Natural killer cell (primary cell): ENCODE measurements around the gene NFE2. TPM values are rescaled to one million over a fixed set of nuclear protein-coding genes. Genes with fewer than 3 reads are reported as not detected.
"Not testable (repeated sequence)": the region's sequence is repeated elsewhere in the genome, so short reads cannot be mapped to it uniquely, and the experiment has no call there.

Experiments used
- ATAC-seq, 3 donors: fragments of 150-1000 bp in 2 of 3; fragments of 200-7000 bp in 1 of 3; cut with Tn5 transposase; 1 replicate in 1 of 3; 2 replicates in 2 of 3; pipeline ENCODE4 v1.10.0; 2021; ENCODE audit warnings: mild to moderate bottlenecking in 2 of 3, moderate library complexity in 2 of 3
- DNase-seq, 2 donors: peaks; one replicate each; pipeline versions ENCODE4 v3.0.0 to v3.0.0-alpha.2; 2013 to 2021; ENCODE audit warnings: mixed read lengths in 1 of 2
- H3K27ac ChIP-seq: one replicate; pipeline ENCODE4 v1.5.1; 2013; ENCODE audit warnings: mild to moderate bottlenecking, low read length
- H3K27me3 ChIP-seq: one replicate; pipeline ENCODE4 v1.6.1; 2013; ENCODE audit warnings: low read length; ENCODE audit not compliant: control insufficient read depth, insufficient read depth
- H3K36me3 ChIP-seq: one replicate; pipeline ENCODE4 v1.6.1; 2013; ENCODE audit warnings: low read length; ENCODE audit not compliant: control insufficient read depth, insufficient read depth
- H3K4me1 ChIP-seq: one replicate; pipeline ENCODE4 v1.6.1; 2013; ENCODE audit warnings: low read length; ENCODE audit not compliant: control insufficient read depth, insufficient read depth
- H3K4me3 ChIP-seq: one replicate; pipeline ENCODE4 v1.5.1; 2013; ENCODE audit warnings: low read length
- H3K9me3 ChIP-seq: one replicate; pipeline ENCODE4 v1.6.1; 2013; ENCODE audit warnings: low read length; ENCODE audit not compliant: control insufficient read depth, insufficient read depth
- H3K27ac Mint-ChIP-seq, 2 donors: one replicate each; pipeline ENCODE4 v1.8.0; 2022; ENCODE audit warnings: mild to moderate bottlenecking in 2 of 2, mixed read lengths in 2 of 2, moderate library complexity in 1 of 2
- H3K27me3 Mint-ChIP-seq, 2 donors: one replicate each; pipeline ENCODE4 v1.8.0; 2022; ENCODE audit warnings: low read depth in 2 of 2, mixed read lengths in 2 of 2
- H3K36me3 Mint-ChIP-seq: one replicate; pipeline ENCODE4 v1.8.0; 2022; ENCODE audit warnings: mixed read lengths
- H3K4me1 Mint-ChIP-seq, 2 donors: one replicate each; pipeline ENCODE4 v1.8.0; 2022; ENCODE audit warnings: mixed read lengths in 2 of 2
- H3K4me3 Mint-ChIP-seq: one replicate; pipeline ENCODE4 v1.8.0; 2022; ENCODE audit warnings: mild to moderate bottlenecking, moderate library complexity, mixed read lengths
- H3K9me3 Mint-ChIP-seq, 2 donors: one replicate each; pipeline ENCODE4 v1.8.0; 2022; ENCODE audit warnings: mixed read lengths in 2 of 2
- CTCF ChIP-seq: fragments of 200-600 bp; IDR thresholded peaks from one replicate; pipeline ENCODE4 v1.8.0; 2022; ENCODE audit warnings: antibody characterized with exemption
- WGBS: methylation state at CpG from one replicate; pipeline ENCODE4 v1.1.7; 2013; ENCODE audit warnings: missing lambda C conversion rate; ENCODE audit not compliant: insufficient coverage; 5-methylcytosine and 5-hydroxymethylcytosine counted together
- intact Hi-C: fragments of 100-400 bp; cut with micrococcal nuclease; formaldehyde crosslinking; loops from one replicate; pipeline ENCODE4 v1.14.2; 2022
- total RNA-seq, 4 donors: library from RNA; stranded (reverse); fragments of 120-200 nt in 1 of 4; gene quantifications; one replicate each; pipeline versions ENCODE4 v1.2.3 to v1.2.4, GENCODE V29; 2013 to 2022

NFE2 gene
- total RNA-seq, 3 donors from 2014 or later (not counting 1 experiment from before 2014, with no cell fraction given), result 2.0 to 15.4 (median 2.0) TPM

GRCh38 chr12:54331461-54331860, 30.6 kb upstream of the NFE2 start:
- intact Hi-C loops, result no loop called here
- ATAC-seq (no peak), DNase-seq (no peak)
- no peak for TF ChIP-seq CTCF
- Mint-ChIP-seq H3K27ac (peak overlapping the region; percentile 72 to 86), H3K27me3 (no peaks in the 10 kb centered on the region), H3K4me3 (peak overlapping the region; percentile 35), H3K36me3 (no peaks in the 10 kb centered on the region), H3K9me3 (no peaks in the 10 kb centered on the region), H3K4me1 (peaks cover 29 to 47% of the 10 kb centered on the region in 2 donors)
- Histone ChIP-seq H3K4me3 (no peak overlapping the region), H3K27ac (peak overlapping the region; percentile 40), H3K27me3 (no peaks in the 10 kb centered on the region), H3K4me1 (peaks cover 20% of the 10 kb centered on the region), H3K9me3 (no peaks in the 10 kb centered on the region), H3K36me3 (no peaks in the 10 kb centered on the region)
- 94% methylated on average over 5 of the region's 5 CpGs for WGBS

DNA sequence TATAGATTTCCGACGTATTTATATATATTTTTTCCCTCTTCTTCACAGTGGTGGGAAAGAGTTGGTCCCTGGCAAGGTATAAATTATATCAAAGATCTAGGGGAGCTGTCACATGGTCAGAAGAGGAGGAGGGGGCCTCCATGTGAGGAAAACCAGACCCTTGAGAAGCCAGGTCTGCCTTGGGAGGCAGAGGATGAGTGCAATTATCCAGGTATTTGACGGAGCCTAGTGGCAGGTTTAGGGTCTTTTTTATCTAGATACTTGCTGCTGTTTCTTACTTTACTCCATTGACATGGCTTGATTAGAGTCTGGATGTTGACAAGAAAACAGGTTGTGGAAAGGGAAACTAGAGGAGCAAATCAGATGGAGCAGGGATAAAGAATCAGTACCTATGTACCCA, 29.6 kb upstream of the NFE2 start:
- Mint-ChIP-seq H3K27ac (peak overlapping the region; percentile 72 to 86), H3K27me3 (no peaks in the 10 kb centered on the region), H3K9me3 (no peaks in the 10 kb centered on the region), H3K36me3 (no peaks in the 10 kb centered on the region), H3K4me1 (peaks cover 33 to 49% of the 10 kb centered on the region in 2 donors), H3K4me3 (peak overlapping the region; percentile 0)
- no peaks in the 10 kb centered on the region for H3K36me3 ChIP-seq
- no peak for ATAC-seq
- no peak overlapping the region for H3K27ac ChIP-seq
- no peak for DNase-seq
- TF ChIP-seq CTCF, result no peak
- intact Hi-C loops, result no loop called here
- H3K9me3 ChIP-seq, result no peaks in the 10 kb centered on the region
- WGBS, result 80% methylated on average over 1 of the region's 3 CpGs
- H3K4me1 ChIP-seq, result peaks cover 28% of the 10 kb centered on the region
- H3K4me3 ChIP-seq, result no peak overlapping the region
- no peaks in the 10 kb centered on the region for H3K27me3 ChIP-seq

DNA sequence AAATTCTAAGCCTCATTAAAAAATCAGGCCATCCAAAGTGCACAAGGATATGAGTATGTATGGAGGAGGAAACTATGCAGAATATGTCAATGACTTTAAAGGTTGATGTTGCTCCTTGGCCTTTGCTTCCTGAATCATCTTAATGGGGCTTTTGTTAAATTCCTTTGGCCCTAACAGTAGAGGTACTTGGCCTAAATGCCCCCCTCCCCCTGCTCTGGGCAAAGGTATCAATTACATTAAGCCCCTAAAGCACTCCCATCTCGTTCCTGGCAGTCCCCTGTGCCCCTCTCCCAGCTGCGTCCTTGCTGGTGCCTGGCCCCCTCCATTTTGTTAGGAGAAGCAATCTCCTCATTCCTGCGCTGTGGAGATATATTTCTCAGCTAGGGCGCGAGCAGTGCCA, 28.9 kb upstream of the NFE2 start:
- 95% methylated on average over 5 of the region's 5 CpGs for WGBS
- Histone ChIP-seq H3K4me3 (no peak overlapping the region), H3K9me3 (no peaks in the 10 kb centered on the region), H3K36me3 (no peaks in the 10 kb centered on the region), H3K4me1 (peaks cover 28% of the 10 kb centered on the region), H3K27ac (no peak overlapping the region), H3K27me3 (no peaks in the 10 kb centered on the region)
- H3K4me3 Mint-ChIP-seq, result no peak overlapping the region
- no peaks in the 10 kb centered on the region for H3K27me3 Mint-ChIP-seq
- intact Hi-C loops, result no loop called here
- no peak for ATAC-seq
- no peaks in the 10 kb centered on the region for H3K36me3 Mint-ChIP-seq
- TF ChIP-seq CTCF, result no peak
- no peaks in the 10 kb centered on the region for H3K9me3 Mint-ChIP-seq
- DNase-seq, result no peak
- H3K4me1 Mint-ChIP-seq, result peaks cover 39 to 56% of the 10 kb centered on the region in 2 donors
- H3K27ac Mint-ChIP-seq, result peak overlapping the region; percentile 72 to 86

DNA sequence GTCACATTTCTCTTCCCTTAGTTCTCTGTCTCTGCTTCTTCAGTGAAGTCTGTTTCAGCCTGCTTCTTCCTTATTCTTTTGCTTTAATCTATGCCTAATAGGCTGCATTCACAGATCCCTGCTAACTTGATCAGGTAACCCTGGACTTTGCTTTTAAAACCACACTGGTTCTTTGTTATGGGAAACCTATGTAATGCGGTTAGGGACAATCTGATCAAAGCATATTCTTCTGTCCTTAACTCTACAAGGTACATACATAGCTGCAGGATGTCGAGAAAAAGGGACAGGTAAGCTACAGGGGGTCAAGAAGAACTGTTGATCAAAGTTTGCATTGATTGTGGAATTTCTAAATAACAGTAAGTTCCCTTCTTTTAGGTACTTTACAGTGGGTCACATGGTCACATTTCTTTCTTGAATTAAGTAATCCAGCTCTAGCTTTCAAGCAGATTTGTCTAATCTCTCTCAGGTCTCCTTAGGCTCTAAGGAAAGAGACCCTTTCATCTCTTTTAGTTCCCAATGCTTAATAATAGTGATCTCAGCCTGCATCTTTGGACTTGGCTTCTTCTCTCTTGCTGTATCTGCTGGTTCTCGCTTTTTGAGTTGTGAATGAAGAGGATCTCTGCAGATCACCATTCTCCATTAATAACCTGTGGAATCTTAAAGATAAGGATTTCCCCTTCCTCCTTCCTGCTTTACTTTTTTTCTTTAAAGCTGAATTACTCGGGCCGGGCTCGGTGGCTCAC, 28.0 kb upstream of the NFE2 start:
- TF ChIP-seq CTCF, result no peak
- no peak overlapping the region for H3K4me3 Mint-ChIP-seq
- H3K27ac Mint-ChIP-seq, result peak overlapping the region; percentile 72 to 86
- H3K9me3 ChIP-seq, result no peaks in the 10 kb centered on the region
- no peak for ATAC-seq
- no peaks in the 10 kb centered on the region for H3K36me3 Mint-ChIP-seq
- H3K27me3 ChIP-seq, result no peaks in the 10 kb centered on the region
- no peaks in the 10 kb centered on the region for H3K9me3 Mint-ChIP-seq
- peaks cover 33% of the 10 kb centered on the region for H3K4me1 ChIP-seq
- H3K4me3 ChIP-seq, result no peak overlapping the region
- no peaks in the 10 kb centered on the region for H3K27me3 Mint-ChIP-seq
- DNase-seq, result no peak
- 94% methylated on average over 4 of the region's 6 CpGs for WGBS
- H3K27ac ChIP-seq, result no peak overlapping the region
- intact Hi-C loops, result no loop called here
- no peaks in the 10 kb centered on the region for H3K36me3 ChIP-seq
- peaks cover 40 to 63% of the 10 kb centered on the region in 2 donors for H3K4me1 Mint-ChIP-seq

DNA sequence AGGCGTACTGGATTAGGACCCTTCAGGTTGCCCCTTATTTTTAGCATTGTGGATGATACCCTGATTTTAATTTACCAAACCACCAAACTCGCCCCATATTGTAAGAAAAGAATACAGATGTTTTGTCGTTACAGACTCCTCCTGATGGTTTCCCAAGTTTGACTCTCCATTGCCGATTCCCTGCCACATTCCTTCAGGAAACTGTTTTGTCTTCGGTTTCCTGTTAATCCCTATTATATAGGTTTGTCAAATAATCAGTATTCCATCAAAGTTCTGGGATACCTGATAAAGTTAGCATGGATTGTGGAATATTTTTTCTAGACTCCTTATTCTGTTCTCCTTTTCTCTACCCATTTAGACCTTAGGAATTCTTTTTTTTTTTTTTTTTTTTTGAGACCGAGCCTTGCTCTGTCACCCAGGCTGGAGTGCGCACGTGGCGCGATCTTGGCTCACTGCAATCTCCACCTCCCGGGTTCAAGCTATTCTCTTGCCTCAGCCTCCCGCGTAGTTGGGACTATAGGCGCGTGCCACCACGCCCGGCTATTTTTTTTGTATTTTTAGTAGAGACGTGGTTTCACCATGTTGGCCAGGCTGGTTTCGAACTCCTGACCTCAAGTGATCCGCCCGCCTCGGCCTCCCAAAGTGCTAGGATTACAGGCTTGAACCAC, 24.8 kb upstream of the NFE2 start:
- not testable (repeated sequence) for H3K36me3 Mint-ChIP-seq, H3K36me3 ChIP-seq, H3K9me3 Mint-ChIP-seq, DNase-seq, H3K9me3 ChIP-seq, ATAC-seq, H3K27me3 ChIP-seq, H3K27me3 Mint-ChIP-seq
- 70% methylated on average over 17 of the region's 22 CpGs for WGBS
- peaks cover 15% of the 10 kb centered on the region for H3K4me1 ChIP-seq
- H3K4me3 Mint-ChIP-seq, result peak overlapping the region; percentile 100
- H3K4me1 Mint-ChIP-seq, result peaks cover 28 to 50% of the 10 kb centered on the region in 2 donors
- peak overlapping the region; percentile 77 for H3K27ac ChIP-seq
- H3K27ac Mint-ChIP-seq, result peak overlapping the region; percentile 99
- H3K4me3 ChIP-seq, result peak overlapping the region; percentile 65
- intact Hi-C loops, result loop anchor here (2.0 kb wide), 1 partner anchor 45 kb away; the partner anchor contains the start of genes CBX5 and HNRNPA1
